SK-N-SH treated with all-trans-retinoic acid at 6 μM for 48 hours (cell line): ENCODE results near the gene ZNF143.

Source experiments
- ATAC-seq: fragments of 200-7000 bp; cut with Tn5 transposase; 3 replicates; pipeline ENCODE4 v1.9.1; 2020; ENCODE audit warnings: mild to moderate bottlenecking, moderate library complexity
- BACH2 ChIP-seq: fragments of 250-450 bp; sonication (Bioruptor Pico); IDR thresholded peaks from 2 replicates; pipeline ENCODE4 v1.9.0; 2021; ENCODE audit warnings: mild to moderate bottlenecking, borderline replicate concordance
- CSDC2 ChIP-seq: fragments of 250-450 bp; sonication (Bioruptor Pico); IDR thresholded peaks from 2 replicates; pipeline ENCODE4 v1.5.0; 2020; ENCODE audit warnings: mild to moderate bottlenecking, moderate library complexity
- ESRRG ChIP-seq: fragments of 250-450 bp; sonication (Bioruptor Pico); IDR thresholded peaks from 2 replicates; pipeline ENCODE4 v1.6.1; 2021; ENCODE audit warnings: mild to moderate bottlenecking
- GLIS3 ChIP-seq: fragments of 250-450 bp; sonication (Bioruptor Pico); IDR thresholded peaks from 2 replicates; pipeline ENCODE4 v1.5.0; 2020; ENCODE audit warnings: mild to moderate bottlenecking, moderate library complexity
- ISL1 ChIP-seq: fragments of 250-450 bp; sonication (Bioruptor Pico); IDR thresholded peaks from 2 replicates; pipeline ENCODE4 v2.1.2; 2022; ENCODE audit warnings: mild to moderate bottlenecking, moderate library complexity
- OSR1 ChIP-seq: fragments of 250-450 bp; sonication (Bioruptor Pico); IDR thresholded peaks from 2 replicates; pipeline ENCODE4 v1.8.0; 2022; ENCODE audit warnings: moderate library complexity, mild to moderate bottlenecking, inconsistent platforms
- PPARA ChIP-seq: fragments of 250-450 bp; sonication (Bioruptor Pico); IDR thresholded peaks from 2 replicates; pipeline ENCODE4 v1.5.0; 2020; ENCODE audit warnings: mild to moderate bottlenecking, borderline replicate concordance
- RARB ChIP-seq: fragments of 250-450 bp; sonication (Bioruptor Pico); IDR thresholded peaks from 2 replicates; pipeline ENCODE4 v1.8.0; 2021; ENCODE audit warnings: mild to moderate bottlenecking, moderate library complexity
- TCF4 ChIP-seq: fragments of 250-450 bp; sonication (Bioruptor Pico); IDR thresholded peaks from 2 replicates; pipeline ENCODE4 v1.8.0; 2021; ENCODE audit warnings: mild to moderate bottlenecking, moderate library complexity, borderline replicate concordance
- TOX ChIP-seq: fragments of 250-450 bp; sonication (Bioruptor Pico); IDR thresholded peaks from 2 replicates; pipeline ENCODE4 v1.8.0; 2021; ENCODE audit warnings: mild to moderate bottlenecking, moderate library complexity, borderline replicate concordance
- ZC3H10 ChIP-seq: fragments of 250-450 bp; sonication (Bioruptor Pico); IDR thresholded peaks from 2 replicates; pipeline ENCODE4 v1.5.1; 2021; ENCODE audit warnings: mild to moderate bottlenecking, moderate library complexity
- ZFP3 ChIP-seq: fragments of 250-450 bp; sonication (Bioruptor Pico); IDR thresholded peaks from 2 replicates; pipeline ENCODE4 v1.5.0; 2020; ENCODE audit warnings: mild to moderate bottlenecking, moderate library complexity
- ZFP30 ChIP-seq: fragments of 450-650 bp; formaldehyde crosslinking; IDR thresholded peaks from 2 replicates; pipeline ENCODE4 v1.5.0; 2022; ENCODE audit warnings: mild to moderate bottlenecking, moderate library complexity
- ZNF565 ChIP-seq: fragments of 450-650 bp; formaldehyde crosslinking; conservative IDR thresholded peaks from 2 replicates; pipeline ENCODE4 v1.5.0; 2020; ENCODE audit warnings: low read depth, mild to moderate bottlenecking, moderate library complexity
- ZNF70 ChIP-seq: fragments of 450-650 bp; formaldehyde crosslinking; IDR thresholded peaks from 2 replicates; pipeline ENCODE4 v1.5.0; 2020; ENCODE audit warnings: mild to moderate bottlenecking, moderate library complexity
- ZNF8 ChIP-seq: fragments of 450-650 bp; formaldehyde crosslinking; IDR thresholded peaks from 2 replicates; pipeline ENCODE4 v1.5.0; 2020; ENCODE audit warnings: mild to moderate bottlenecking, moderate library complexity
- TF ChIP-seq, protein P1 (sequence below): fragments of 250-450 bp; sonication (Bioruptor Pico); IDR thresholded peaks from 2 replicates; pipeline ENCODE4 v1.8.0; 2020; ENCODE audit warnings: mild to moderate bottlenecking, moderate library complexity, borderline replicate concordance
- TF ChIP-seq, protein P2 (sequence below): fragments of 250-450 bp; sonication (Bioruptor Pico); IDR thresholded peaks from 2 replicates; pipeline ENCODE4 v1.5.1; 2020; ENCODE audit warnings: low read depth, mild to moderate bottlenecking, moderate library complexity
- TF ChIP-seq, protein P3 (sequence below): fragments of 250-450 bp; sonication (Bioruptor Pico); IDR thresholded peaks from 2 replicates; pipeline ENCODE4 v1.8.0; 2021; ENCODE audit warnings: low read depth, mild to moderate bottlenecking, moderate library complexity, borderline replicate concordance
- TF ChIP-seq, protein P4 (sequence below): fragments of 250-450 bp; sonication (Bioruptor Pico); IDR thresholded peaks from 2 replicates; pipeline ENCODE4 v1.5.0; 2020; ENCODE audit warnings: mild to moderate bottlenecking, moderate library complexity
- TF ChIP-seq, protein P5 (sequence below): fragments of 250-450 bp; sonication (Bioruptor Pico); IDR thresholded peaks from 2 replicates; pipeline ENCODE4 v1.5.1; 2021; ENCODE audit warnings: mild to moderate bottlenecking, moderate library complexity

ZNF143 gene

DNA sequence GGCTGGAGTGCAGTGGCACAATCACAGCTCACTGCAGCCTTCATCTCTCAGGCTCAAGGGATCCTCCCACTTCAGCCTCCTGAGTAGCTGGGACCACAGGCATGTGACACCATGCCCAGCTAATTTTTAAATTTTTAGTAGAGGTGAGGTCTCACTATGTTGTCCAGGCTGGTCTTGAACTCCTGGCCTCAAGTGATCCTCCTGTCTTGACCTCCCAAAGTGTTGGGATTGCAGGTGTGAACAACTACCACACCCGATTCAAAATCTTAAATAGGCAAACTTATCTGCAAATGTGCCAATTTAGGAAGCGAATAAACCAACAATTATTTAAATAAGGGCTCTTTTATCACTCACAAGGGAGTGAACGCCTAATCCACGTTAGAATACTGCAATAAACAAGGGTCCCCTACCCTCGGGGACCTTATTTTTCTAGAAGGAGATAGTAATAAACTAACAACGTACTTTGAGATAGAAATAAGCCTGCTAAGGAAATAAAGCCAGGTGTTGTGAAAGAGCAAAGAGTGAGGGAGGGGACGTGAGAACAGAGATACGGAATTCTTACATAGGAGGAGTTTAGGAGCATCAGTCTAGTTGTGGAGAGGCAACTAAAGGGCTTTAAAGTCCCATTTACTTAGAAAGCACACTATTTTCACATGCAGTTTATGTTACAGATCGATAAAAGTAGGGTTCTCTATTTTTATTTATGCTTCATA, 109.7 kb downstream of the ZNF143 start:
- TF ChIP-seq OSR1 (CRISPR knock-in tag), result no peak
- no peak for TF ChIP-seq PPARA
- no peak for TF ChIP-seq ZNF8
- no peak for TF ChIP-seq ZNF565 (CRISPR knock-in tag)
- TF ChIP-seq, protein P1, sequence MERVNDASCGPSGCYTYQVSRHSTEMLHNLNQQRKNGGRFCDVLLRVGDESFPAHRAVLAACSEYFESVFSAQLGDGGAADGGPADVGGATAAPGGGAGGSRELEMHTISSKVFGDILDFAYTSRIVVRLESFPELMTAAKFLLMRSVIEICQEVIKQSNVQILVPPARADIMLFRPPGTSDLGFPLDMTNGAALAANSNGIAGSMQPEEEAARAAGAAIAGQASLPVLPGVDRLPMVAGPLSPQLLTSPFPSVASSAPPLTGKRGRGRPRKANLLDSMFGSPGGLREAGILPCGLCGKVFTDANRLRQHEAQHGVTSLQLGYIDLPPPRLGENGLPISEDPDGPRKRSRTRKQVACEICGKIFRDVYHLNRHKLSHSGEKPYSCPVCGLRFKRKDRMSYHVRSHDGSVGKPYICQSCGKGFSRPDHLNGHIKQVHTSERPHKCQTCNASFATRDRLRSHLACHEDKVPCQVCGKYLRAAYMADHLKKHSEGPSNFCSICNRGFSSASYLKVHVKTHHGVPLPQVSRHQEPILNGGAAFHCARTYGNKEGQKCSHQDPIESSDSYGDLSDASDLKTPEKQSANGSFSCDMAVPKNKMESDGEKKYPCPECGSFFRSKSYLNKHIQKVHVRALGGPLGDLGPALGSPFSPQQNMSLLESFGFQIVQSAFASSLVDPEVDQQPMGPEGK (CRISPR knock-in tag), result no peak
- TF ChIP-seq ZFP3 (CRISPR knock-in tag), result no peak
- no peak for TF ChIP-seq ZNF70
- TF ChIP-seq GLIS3 (CRISPR knock-in tag), result no peak
- TF ChIP-seq, protein P2, sequence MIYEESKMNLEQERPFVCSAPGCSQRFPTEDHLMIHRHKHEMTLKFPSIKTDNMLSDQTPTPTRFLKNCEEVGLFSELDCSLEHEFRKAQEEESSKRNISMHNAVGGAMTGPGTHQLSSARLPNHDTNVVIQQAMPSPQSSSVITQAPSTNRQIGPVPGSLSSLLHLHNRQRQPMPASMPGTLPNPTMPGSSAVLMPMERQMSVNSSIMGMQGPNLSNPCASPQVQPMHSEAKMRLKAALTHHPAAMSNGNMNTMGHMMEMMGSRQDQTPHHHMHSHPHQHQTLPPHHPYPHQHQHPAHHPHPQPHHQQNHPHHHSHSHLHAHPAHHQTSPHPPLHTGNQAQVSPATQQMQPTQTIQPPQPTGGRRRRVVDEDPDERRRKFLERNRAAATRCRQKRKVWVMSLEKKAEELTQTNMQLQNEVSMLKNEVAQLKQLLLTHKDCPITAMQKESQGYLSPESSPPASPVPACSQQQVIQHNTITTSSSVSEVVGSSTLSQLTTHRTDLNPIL (CRISPR knock-in tag), result no peak
- no peak for TF ChIP-seq BACH2 (CRISPR knock-in tag)
- TF ChIP-seq ESRRG, result no peak
- TF ChIP-seq ZC3H10, result no peak
- TF ChIP-seq, protein P3, sequence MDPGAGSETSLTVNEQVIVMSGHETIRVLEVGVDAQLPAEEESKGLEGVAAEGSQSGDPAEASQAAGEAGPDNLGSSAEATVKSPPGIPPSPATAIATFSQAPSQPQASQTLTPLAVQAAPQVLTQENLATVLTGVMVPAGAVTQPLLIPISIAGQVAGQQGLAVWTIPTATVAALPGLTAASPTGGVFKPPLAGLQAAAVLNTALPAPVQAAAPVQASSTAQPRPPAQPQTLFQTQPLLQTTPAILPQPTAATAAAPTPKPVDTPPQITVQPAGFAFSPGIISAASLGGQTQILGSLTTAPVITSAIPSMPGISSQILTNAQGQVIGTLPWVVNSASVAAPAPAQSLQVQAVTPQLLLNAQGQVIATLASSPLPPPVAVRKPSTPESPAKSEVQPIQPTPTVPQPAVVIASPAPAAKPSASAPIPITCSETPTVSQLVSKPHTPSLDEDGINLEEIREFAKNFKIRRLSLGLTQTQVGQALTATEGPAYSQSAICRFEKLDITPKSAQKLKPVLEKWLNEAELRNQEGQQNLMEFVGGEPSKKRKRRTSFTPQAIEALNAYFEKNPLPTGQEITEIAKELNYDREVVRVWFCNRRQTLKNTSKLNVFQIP (CRISPR knock-in tag), result no peak
- no peak for TF ChIP-seq CSDC2 (CRISPR knock-in tag)
- TF ChIP-seq, protein P4, sequence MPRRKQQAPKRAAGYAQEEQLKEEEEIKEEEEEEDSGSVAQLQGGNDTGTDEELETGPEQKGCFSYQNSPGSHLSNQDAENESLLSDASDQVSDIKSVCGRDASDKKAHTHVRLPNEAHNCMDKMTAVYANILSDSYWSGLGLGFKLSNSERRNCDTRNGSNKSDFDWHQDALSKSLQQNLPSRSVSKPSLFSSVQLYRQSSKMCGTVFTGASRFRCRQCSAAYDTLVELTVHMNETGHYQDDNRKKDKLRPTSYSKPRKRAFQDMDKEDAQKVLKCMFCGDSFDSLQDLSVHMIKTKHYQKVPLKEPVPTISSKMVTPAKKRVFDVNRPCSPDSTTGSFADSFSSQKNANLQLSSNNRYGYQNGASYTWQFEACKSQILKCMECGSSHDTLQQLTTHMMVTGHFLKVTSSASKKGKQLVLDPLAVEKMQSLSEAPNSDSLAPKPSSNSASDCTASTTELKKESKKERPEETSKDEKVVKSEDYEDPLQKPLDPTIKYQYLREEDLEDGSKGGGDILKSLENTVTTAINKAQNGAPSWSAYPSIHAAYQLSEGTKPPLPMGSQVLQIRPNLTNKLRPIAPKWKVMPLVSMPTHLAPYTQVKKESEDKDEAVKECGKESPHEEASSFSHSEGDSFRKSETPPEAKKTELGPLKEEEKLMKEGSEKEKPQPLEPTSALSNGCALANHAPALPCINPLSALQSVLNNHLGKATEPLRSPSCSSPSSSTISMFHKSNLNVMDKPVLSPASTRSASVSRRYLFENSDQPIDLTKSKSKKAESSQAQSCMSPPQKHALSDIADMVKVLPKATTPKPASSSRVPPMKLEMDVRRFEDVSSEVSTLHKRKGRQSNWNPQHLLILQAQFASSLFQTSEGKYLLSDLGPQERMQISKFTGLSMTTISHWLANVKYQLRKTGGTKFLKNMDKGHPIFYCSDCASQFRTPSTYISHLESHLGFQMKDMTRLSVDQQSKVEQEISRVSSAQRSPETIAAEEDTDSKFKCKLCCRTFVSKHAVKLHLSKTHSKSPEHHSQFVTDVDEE, result no peak
- no peak for TF ChIP-seq TOX (CRISPR knock-in tag)
- TF ChIP-seq, protein P5, sequence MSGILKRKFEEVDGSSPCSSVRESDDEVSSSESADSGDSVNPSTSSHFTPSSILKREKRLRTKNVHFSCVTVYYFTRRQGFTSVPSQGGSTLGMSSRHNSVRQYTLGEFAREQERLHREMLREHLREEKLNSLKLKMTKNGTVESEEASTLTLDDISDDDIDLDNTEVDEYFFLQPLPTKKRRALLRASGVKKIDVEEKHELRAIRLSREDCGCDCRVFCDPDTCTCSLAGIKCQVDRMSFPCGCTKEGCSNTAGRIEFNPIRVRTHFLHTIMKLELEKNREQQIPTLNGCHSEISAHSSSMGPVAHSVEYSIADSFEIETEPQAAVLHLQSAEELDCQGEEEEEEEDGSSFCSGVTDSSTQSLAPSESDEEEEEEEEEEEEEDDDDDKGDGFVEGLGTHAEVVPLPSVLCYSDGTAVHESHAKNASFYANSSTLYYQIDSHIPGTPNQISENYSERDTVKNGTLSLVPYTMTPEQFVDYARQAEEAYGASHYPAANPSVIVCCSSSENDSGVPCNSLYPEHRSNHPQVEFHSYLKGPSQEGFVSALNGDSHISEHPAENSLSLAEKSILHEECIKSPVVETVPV (CRISPR knock-in tag), result no peak
- TF ChIP-seq ZFP30 (CRISPR knock-in tag), result no peak
- TF ChIP-seq RARB (CRISPR knock-in tag), result no peak
- TF ChIP-seq TCF4 (CRISPR knock-in tag), result no peak
- TF ChIP-seq, all 23 proteins: peak for 0
- no peak for ATAC-seq

DNA sequence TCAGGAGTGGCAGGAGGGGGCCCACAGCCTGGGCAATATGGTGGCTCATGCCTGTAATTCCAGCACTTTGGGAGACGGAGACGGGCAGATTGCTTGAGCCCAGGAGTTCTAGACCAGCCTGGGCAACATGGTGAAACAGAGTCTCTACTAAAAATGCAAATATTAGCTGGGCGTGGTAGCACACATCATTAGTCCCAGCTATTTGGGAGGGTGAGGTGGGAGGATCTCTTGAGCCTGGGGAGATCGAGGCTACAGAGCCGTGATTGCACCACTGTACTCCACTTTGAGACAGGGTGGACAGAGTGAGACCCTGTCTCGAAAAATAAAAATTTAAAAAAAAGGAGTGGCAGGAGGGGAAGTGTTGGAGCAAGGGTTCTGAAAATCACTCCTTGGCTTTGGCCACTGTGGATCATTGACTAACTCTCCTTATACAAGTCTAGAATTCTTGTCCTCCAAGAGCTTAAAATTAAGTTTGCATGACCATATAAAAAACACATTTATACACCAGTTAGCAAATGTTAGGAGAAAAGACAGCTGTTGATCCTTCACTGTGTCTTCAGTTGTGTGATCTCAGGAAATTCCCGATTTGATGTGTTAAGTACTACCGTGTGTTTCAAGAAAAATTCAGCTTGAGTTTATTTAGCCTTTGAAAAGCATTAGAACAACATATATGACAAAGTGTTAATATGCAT, 110.4 kb downstream of the ZNF143 start:
- TF ChIP-seq ZNF8 (no peak), ZFP3 (CRISPR knock-in tag) (no peak), ZFP30 (CRISPR knock-in tag) (no peak), ISL1 (CRISPR knock-in tag) (no peak), OSR1 (CRISPR knock-in tag) (no peak), ZC3H10 (no peak), ZNF70 (no peak), TOX (CRISPR knock-in tag) (no peak)
- TF ChIP-seq, protein P3 (CRISPR knock-in tag), result no peak
- ATAC-seq, result no peak
